ENCODE measurements around the gene MON1A.

Gene MON1A

DNA sequence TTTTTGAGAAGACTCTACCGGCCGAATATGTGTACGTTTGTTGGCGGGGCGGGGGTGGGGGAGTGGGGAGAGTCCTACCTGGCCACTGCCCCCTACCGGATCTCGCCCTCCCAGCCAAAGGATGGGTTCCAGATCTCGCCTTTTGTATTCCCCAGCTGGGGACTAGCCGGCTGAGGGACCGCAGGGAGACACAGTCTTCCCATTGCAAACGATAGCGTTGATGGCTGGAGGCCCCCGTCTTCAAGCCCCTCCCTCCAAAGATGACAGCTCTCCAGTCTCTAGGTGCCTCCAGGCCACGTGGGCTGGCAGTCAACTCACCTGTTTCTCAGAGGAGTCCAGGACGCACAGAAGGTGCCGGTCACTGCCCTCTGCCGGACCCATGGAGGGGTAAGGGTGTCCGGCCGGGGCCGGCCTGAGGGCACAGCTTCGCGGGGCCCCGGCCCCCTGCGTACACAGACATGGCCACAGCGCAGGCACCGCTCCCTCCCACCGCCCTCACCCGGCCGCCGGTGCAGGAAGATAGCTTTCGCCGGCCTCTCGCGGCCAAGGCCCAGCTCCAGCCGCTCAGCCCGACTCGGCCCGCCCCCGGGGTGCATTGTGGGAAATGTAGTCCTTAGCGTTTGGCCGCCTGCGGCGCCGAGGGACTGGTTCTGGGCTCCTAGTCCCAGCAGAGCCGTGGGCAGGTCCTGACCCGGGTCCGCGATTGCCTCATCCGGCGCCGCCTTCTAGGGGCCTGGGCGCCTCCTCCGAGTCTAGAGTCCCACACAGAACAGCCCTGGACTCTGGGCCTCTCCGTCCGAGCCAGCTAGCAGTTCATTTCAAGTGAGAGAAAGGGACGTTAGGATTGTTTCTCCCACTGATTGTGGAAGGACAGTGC lies at the start of gene MON1A:
Gene MON1A (minus strand): TSS at position 521 of the 877 bp plus-strand sequence. CDS start 16,465 bp downstream, outside the sequence.
- Histone ChIP-seq H3K4me1 (ENCODE audit: control insufficient read depth, insufficient read depth, low read length) (peaks cover 16% of the 10 kb centered on the region), H3K9ac (ENCODE audit: low read length in 2 of 2) (peak within 1 kb of the TSS; percentile 88 to 92), H3K36me3 (ENCODE audit: control insufficient read depth in 2 of 2, insufficient read depth in 2 of 2, low read length in 2 of 2) (no peaks in the 10 kb centered on the region), H3K4me3 (ENCODE audit: low read length in 2 of 2) (peak within 1 kb of the TSS; percentile 90 to 94), H3K27me3 (ENCODE audit: control insufficient read depth in 1 of 2, insufficient read depth in 2 of 2, low read length in 2 of 2) (no peaks in the 10 kb centered on the region), H3K9me3 (ENCODE audit: control insufficient read depth in 2 of 2, low read length in 2 of 2) (no peaks in the 10 kb centered on the region), H3K27ac (ENCODE audit: low read length) (peak within 1 kb of the TSS; percentile 91)

- Histone ChIP-seq H3K4me3 (ENCODE audit: low read length in 2 of 2) (no peak overlapping the region), H3K36me3 (ENCODE audit: control insufficient read depth in 2 of 2, insufficient read depth in 2 of 2, low read length in 2 of 2) (peaks cover 4 to 10% of the 10 kb centered on the region in 2 donors), H3K27me3 (ENCODE audit: control insufficient read depth in 1 of 2, insufficient read depth in 2 of 2, low read length in 2 of 2) (no peaks in the 10 kb centered on the region), H3K27ac (ENCODE audit: low read length) (no peak overlapping the region), H3K9me3 (ENCODE audit: control insufficient read depth in 2 of 2, low read length in 2 of 2) (no peaks in the 10 kb centered on the region), H3K4me1 (ENCODE audit: control insufficient read depth, insufficient read depth, low read length) (no peaks in the 10 kb centered on the region), H3K9ac (ENCODE audit: low read length in 2 of 2) (no peak overlapping the region)
Measured at GRCh38 chr3:49976942-49977341, 47.3 kb upstream of the MON1A start.

DNA sequence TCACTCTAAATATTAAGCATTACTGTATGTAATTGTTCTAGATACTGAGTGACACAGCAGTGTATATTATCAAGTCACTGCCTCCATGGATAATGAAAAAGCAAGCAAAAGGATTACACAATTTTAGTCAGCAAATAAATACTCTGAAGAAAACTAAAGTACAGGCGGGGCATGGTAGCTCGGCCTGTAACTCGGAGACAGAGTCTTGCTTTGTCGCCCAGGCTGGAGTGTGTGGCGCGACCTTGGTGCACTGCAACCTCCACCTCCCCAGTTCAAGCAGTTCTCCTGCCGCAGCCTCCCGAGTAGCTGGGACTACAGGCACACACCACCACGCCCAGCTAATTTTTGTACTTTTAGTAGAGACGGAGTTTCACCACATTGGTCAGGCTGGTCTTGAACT lies 43.0 kb upstream of the MON1A start:
- peaks cover 7% of the 10 kb centered on the region for H3K4me1 ChIP-seq (ENCODE audit: control insufficient read depth, insufficient read depth, low read length)
- H3K9me3 ChIP-seq (ENCODE audit: control insufficient read depth in 2 of 2, low read length in 2 of 2): no peaks in the 10 kb centered on the region
- H3K4me3 ChIP-seq (ENCODE audit: low read length in 2 of 2): no peak overlapping the region
- H3K9ac ChIP-seq (ENCODE audit: low read length in 2 of 2): no peak overlapping the region
- no peaks in the 10 kb centered on the region for H3K27me3 ChIP-seq (ENCODE audit: control insufficient read depth in 1 of 2, insufficient read depth in 2 of 2, low read length in 2 of 2)
- peaks cover 5 to 6% of the 10 kb centered on the region in 2 donors for H3K36me3 ChIP-seq (ENCODE audit: control insufficient read depth in 2 of 2, insufficient read depth in 2 of 2, low read length in 2 of 2)
- no peak overlapping the region for H3K27ac ChIP-seq (ENCODE audit: low read length)

DNA sequence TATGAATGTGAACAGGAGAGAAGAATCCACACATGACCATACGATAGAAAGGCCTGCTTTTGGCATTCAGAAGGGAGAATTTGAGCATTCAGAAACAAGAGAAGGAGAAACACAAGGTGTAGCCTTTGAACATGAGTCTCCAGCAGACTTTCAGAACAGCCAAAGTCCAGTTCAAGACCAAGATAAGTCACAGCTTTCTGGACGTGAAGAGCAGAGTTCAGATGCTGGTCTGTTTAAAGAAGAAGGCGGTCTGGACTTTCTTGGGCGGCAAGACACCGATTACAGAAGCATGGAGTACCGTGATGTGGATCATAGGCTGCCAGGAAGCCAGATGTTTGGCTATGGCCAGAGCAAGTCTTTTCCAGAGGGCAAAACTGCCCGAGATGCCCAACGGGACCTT lies 38.7 kb upstream of the MON1A start:
- H3K9me3 ChIP-seq (ENCODE audit: control insufficient read depth in 2 of 2, low read length in 2 of 2): no peaks in the 10 kb centered on the region
- H3K36me3 ChIP-seq (ENCODE audit: control insufficient read depth in 2 of 2, insufficient read depth in 2 of 2, low read length in 2 of 2): peaks cover 0 to 4% of the 10 kb centered on the region in 2 donors
- H3K9ac ChIP-seq (ENCODE audit: low read length in 2 of 2): no peak overlapping the region
- H3K27me3 ChIP-seq (ENCODE audit: control insufficient read depth in 1 of 2, insufficient read depth in 2 of 2, low read length in 2 of 2): no peaks in the 10 kb centered on the region
- H3K27ac ChIP-seq (ENCODE audit: low read length): no peak overlapping the region
- peaks cover 13% of the 10 kb centered on the region for H3K4me1 ChIP-seq (ENCODE audit: control insufficient read depth, insufficient read depth, low read length)
- H3K4me3 ChIP-seq (ENCODE audit: low read length in 2 of 2): no peak overlapping the region

GRCh38 chr3:49967291-49967690 lies 37.7 kb upstream of the MON1A start:
- peak overlapping the region; percentile 31 for H3K27ac ChIP-seq (ENCODE audit: low read length)
- H3K36me3 ChIP-seq (ENCODE audit: control insufficient read depth in 2 of 2, insufficient read depth in 2 of 2, low read length in 2 of 2): peaks cover 0 to 4% of the 10 kb centered on the region in 2 donors
- no peak overlapping the region for H3K9ac ChIP-seq (ENCODE audit: low read length in 2 of 2)
- H3K27me3 ChIP-seq (ENCODE audit: control insufficient read depth in 1 of 2, insufficient read depth in 2 of 2, low read length in 2 of 2): no peaks in the 10 kb centered on the region
- H3K9me3 ChIP-seq (ENCODE audit: control insufficient read depth in 2 of 2, low read length in 2 of 2): no peaks in the 10 kb centered on the region
- peak overlapping the region in 1 of 2 donors; percentile 40 for H3K4me3 ChIP-seq (ENCODE audit: low read length in 2 of 2)
- peaks cover 13% of the 10 kb centered on the region for H3K4me1 ChIP-seq (ENCODE audit: control insufficient read depth, insufficient read depth, low read length)

DNA sequence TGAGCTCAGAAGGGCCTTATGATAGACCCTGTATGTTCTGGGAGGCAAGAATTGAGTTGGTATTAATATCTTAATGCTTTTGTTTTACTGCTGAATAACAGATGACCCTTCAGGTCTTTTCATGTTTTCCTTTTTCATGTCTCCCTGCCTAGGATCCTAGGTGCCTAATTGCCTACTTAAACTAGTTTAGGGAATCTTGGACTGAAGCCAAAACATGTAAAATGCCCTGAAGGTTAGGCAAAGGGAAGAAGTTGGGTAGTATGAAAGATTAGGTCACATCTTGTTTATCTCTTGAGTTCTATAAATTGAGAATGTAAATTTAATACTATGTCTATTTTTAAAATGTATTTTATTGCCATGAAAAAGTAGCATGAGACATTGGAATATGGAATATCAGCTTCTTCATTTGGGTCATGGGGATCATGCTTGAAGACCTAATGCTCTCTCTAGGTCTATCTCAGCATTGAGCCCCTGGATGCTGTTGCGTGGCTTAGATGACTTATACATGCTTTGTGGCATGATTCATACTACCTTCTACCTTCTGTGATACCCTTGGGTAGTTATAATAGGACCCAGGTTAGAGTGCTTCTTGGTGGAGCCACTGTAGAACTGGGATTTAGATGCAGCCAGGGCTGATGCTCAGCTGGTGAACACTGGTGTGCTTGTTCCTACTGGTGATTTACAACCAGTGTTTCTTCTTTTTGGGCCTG lies 36.8 kb upstream of the MON1A start:
- H3K36me3 ChIP-seq (ENCODE audit: control insufficient read depth in 2 of 2, insufficient read depth in 2 of 2, low read length in 2 of 2): peaks cover 0 to 4% of the 10 kb centered on the region in 2 donors
- H3K27me3 ChIP-seq (ENCODE audit: control insufficient read depth in 1 of 2, insufficient read depth in 2 of 2, low read length in 2 of 2): no peaks in the 10 kb centered on the region
- no peaks in the 10 kb centered on the region for H3K9me3 ChIP-seq (ENCODE audit: control insufficient read depth in 2 of 2, low read length in 2 of 2)
- peaks cover 13% of the 10 kb centered on the region for H3K4me1 ChIP-seq (ENCODE audit: control insufficient read depth, insufficient read depth, low read length)
- no peak overlapping the region for H3K27ac ChIP-seq (ENCODE audit: low read length)
- no peak overlapping the region for H3K4me3 ChIP-seq (ENCODE audit: low read length in 2 of 2)
- H3K9ac ChIP-seq (ENCODE audit: low read length in 2 of 2): no peak overlapping the region

- H3K9me3 ChIP-seq (ENCODE audit: control insufficient read depth in 2 of 2, low read length in 2 of 2): no peaks in the 10 kb centered on the region
- no peak overlapping the region for H3K4me3 ChIP-seq (ENCODE audit: low read length in 2 of 2)
Measured at GRCh38 chr3:49955636-49956035, 26.0 kb upstream of the MON1A start.

DNA sequence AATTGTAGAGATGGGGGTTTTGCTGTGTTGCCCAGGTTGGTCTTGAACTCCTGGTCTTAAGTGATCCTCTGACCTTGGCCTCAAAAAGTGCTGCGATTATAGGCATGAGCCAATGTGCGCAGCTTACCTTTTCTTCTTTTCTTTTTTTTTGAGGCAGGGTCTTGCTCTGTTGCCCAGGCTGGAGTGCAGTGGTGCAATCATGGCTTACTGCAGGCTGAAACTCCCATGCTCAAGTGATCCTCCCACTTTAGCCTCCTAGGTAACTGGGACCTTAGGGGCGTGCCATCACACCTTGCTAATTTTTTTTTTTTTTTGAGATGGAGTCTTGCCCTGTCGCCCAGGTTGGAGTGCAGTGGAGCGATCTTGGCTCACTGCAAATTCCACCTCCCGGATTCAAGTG lies 23.3 kb upstream of the MON1A start:
- Histone ChIP-seq H3K9ac (ENCODE audit: low read length in 2 of 2) (no peak overlapping the region), H3K36me3 (ENCODE audit: control insufficient read depth in 2 of 2, insufficient read depth in 2 of 2, low read length in 2 of 2) (no peaks in the 10 kb centered on the region), H3K27ac (ENCODE audit: low read length) (no peak overlapping the region), H3K4me1 (ENCODE audit: control insufficient read depth, insufficient read depth, low read length) (peaks cover 7% of the 10 kb centered on the region), H3K4me3 (ENCODE audit: low read length in 2 of 2) (no peak overlapping the region), H3K9me3 (ENCODE audit: control insufficient read depth in 2 of 2, low read length in 2 of 2) (no peaks in the 10 kb centered on the region), H3K27me3 (ENCODE audit: control insufficient read depth in 1 of 2, insufficient read depth in 2 of 2, low read length in 2 of 2) (no peaks in the 10 kb centered on the region)

More at GRCh38 chr3:49955636-49956035, 26.0 kb upstream of the MON1A start:
- no peak overlapping the region for H3K9ac ChIP-seq (ENCODE audit: low read length in 2 of 2)
- H3K27me3 ChIP-seq (ENCODE audit: control insufficient read depth in 1 of 2, insufficient read depth in 2 of 2, low read length in 2 of 2): no peaks in the 10 kb centered on the region
- no peak overlapping the region for H3K27ac ChIP-seq (ENCODE audit: low read length)
- H3K36me3 ChIP-seq (ENCODE audit: control insufficient read depth in 2 of 2, insufficient read depth in 2 of 2, low read length in 2 of 2): no peaks in the 10 kb centered on the region
- no peaks in the 10 kb centered on the region for H3K4me1 ChIP-seq (ENCODE audit: control insufficient read depth, insufficient read depth, low read length)

- Histone ChIP-seq H3K36me3 (ENCODE audit: control insufficient read depth in 2 of 2, insufficient read depth in 2 of 2, low read length in 2 of 2) (no peaks in the 10 kb centered on the region), H3K9ac (ENCODE audit: low read length in 2 of 2) (no peak overlapping the region), H3K4me3 (ENCODE audit: low read length in 2 of 2) (no peak overlapping the region), H3K9me3 (ENCODE audit: control insufficient read depth in 2 of 2, low read length in 2 of 2) (no peaks in the 10 kb centered on the region), H3K27ac (ENCODE audit: low read length) (no peak overlapping the region), H3K4me1 (ENCODE audit: control insufficient read depth, insufficient read depth, low read length) (peaks cover 8% of the 10 kb centered on the region), H3K27me3 (ENCODE audit: control insufficient read depth in 1 of 2, insufficient read depth in 2 of 2, low read length in 2 of 2) (no peaks in the 10 kb centered on the region)
Measured at GRCh38 chr3:49942651-49943050, 13.0 kb upstream of the MON1A start.

GRCh38 chr3:49940667-49941249 lies 11.1 kb upstream of the MON1A start:
- H3K36me3 ChIP-seq (ENCODE audit: control insufficient read depth in 2 of 2, insufficient read depth in 2 of 2, low read length in 2 of 2): no peaks in the 10 kb centered on the region
- peak overlapping the region; percentile 85 to 92 for H3K9ac ChIP-seq (ENCODE audit: low read length in 2 of 2)
- H3K9me3 ChIP-seq (ENCODE audit: control insufficient read depth in 2 of 2, low read length in 2 of 2): no peaks in the 10 kb centered on the region
- H3K4me3 ChIP-seq (ENCODE audit: low read length in 2 of 2): peak overlapping the region; percentile 95 to 97
- H3K27ac ChIP-seq (ENCODE audit: low read length): peak overlapping the region; percentile 82
- no peaks in the 10 kb centered on the region for H3K27me3 ChIP-seq (ENCODE audit: control insufficient read depth in 1 of 2, insufficient read depth in 2 of 2, low read length in 2 of 2)
- peaks cover 8% of the 10 kb centered on the region for H3K4me1 ChIP-seq (ENCODE audit: control insufficient read depth, insufficient read depth, low read length)
